B cell (primary cell): ENCODE data around the gene ZNF3.

ENCODE experiments used
- EZH2 ChIP-seq: IDR thresholded peaks from 2 replicates; pipeline ENCODE4 v1.6.1; 2012; ENCODE audit warnings: borderline replicate concordance, low read depth, mild to moderate bottlenecking, moderate library complexity, low read length; ENCODE audit not compliant: insufficient read depth, poor library complexity, severe bottlenecking
- TF ChIP-seq, protein P1 (sequence below): fragments of 200-600 bp; IDR thresholded peaks from one replicate; pipeline ENCODE4 v1.8.0; 2022; ENCODE audit warnings: antibody characterized with exemption, mild to moderate bottlenecking

GRCh38 chr7:100027197-100027596 lies 54.3 kb downstream of the ZNF3 start:
- TF ChIP-seq, protein P1, sequence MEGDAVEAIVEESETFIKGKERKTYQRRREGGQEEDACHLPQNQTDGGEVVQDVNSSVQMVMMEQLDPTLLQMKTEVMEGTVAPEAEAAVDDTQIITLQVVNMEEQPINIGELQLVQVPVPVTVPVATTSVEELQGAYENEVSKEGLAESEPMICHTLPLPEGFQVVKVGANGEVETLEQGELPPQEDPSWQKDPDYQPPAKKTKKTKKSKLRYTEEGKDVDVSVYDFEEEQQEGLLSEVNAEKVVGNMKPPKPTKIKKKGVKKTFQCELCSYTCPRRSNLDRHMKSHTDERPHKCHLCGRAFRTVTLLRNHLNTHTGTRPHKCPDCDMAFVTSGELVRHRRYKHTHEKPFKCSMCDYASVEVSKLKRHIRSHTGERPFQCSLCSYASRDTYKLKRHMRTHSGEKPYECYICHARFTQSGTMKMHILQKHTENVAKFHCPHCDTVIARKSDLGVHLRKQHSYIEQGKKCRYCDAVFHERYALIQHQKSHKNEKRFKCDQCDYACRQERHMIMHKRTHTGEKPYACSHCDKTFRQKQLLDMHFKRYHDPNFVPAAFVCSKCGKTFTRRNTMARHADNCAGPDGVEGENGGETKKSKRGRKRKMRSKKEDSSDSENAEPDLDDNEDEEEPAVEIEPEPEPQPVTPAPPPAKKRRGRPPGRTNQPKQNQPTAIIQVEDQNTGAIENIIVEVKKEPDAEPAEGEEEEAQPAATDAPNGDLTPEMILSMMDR = no peak
- no peak for TF ChIP-seq EZH2
